GM23338 (cell line): ENCODE measurements around the gene LCNL1.

Source experiments
- CREB1 ChIP-seq: fragments of 250-450 bp; sonication (Bioruptor Pico); IDR thresholded peaks from 2 replicates; pipeline ENCODE4 v1.5.0; 2020; ENCODE audit warnings: low read depth, mild to moderate bottlenecking, moderate library complexity
- CTCF ChIP-seq, 2 experiments: fragments of 200-600 bp in 1 of 2; sonication (generic) in 1 of 2; conservative IDR thresholded peaks; 2 replicates each; pipeline versions ENCODE4 v1.5.1 to v1.6.1; 2016 to 2017; ENCODE audit warnings: antibody characterized with exemption in 2 of 2, low read depth in 2 of 2, mild to moderate bottlenecking in 2 of 2, moderate library complexity in 1 of 2
- ETS1 ChIP-seq: IDR thresholded peaks from 2 replicates; pipeline ENCODE4 v1.6.1; 2016; ENCODE audit warnings: antibody characterized with exemption
- EZH2 ChIP-seq: fragments of 200-600 bp; sonication (generic); IDR thresholded peaks from one replicate; pipeline ENCODE4 v1.8.0; 2017; ENCODE audit warnings: antibody characterized with exemption, mild to moderate bottlenecking, low read depth; ENCODE audit not compliant: unreplicated experiment
- EZH2phosphoT487 ChIP-seq: fragments of 200-600 bp; sonication (generic); IDR thresholded peaks from one replicate; pipeline ENCODE4 v1.8.1; 2018; ENCODE audit warnings: antibody characterized with exemption; ENCODE audit not compliant: unreplicated experiment
- NANOG ChIP-seq: IDR thresholded peaks from 2 replicates; pipeline ENCODE4 v1.6.1; 2016; ENCODE audit warnings: antibody characterized with exemption, borderline replicate concordance
- POLR2AphosphoS5 ChIP-seq: IDR thresholded peaks from 2 replicates; pipeline ENCODE4 v1.6.1; 2016; ENCODE audit warnings: antibody characterized with exemption, low read depth
- REST ChIP-seq: IDR thresholded peaks from one replicate; pipeline ENCODE4 v1.6.1; 2018; ENCODE audit warnings: antibody characterized with exemption; ENCODE audit not compliant: unreplicated experiment
- STAT1 ChIP-seq: IDR thresholded peaks from one replicate; pipeline ENCODE4 v1.6.1; 2016; ENCODE audit warnings: antibody characterized with exemption; ENCODE audit not compliant: unreplicated experiment
- ZNF114 ChIP-seq: fragments of 250-450 bp; sonication (Bioruptor Pico); IDR thresholded peaks from 2 replicates; pipeline ENCODE4 v1.5.0; 2020; ENCODE audit warnings: mild to moderate bottlenecking, moderate library complexity
- ZNF462 ChIP-seq: fragments of 250-450 bp; sonication (Bioruptor Pico); IDR thresholded peaks from 2 replicates; pipeline ENCODE4 v1.5.0; 2020; ENCODE audit warnings: mild to moderate bottlenecking, moderate library complexity

GRCh38 chr9:136978865-136979544, 3.8 kb upstream of the LCNL1 start:
- TF ChIP-seq CTCF (conservative IDR thresholded peaks at IDR 0.05; ENCODE audit: low read depth in 2 of 2) (no peak), EZH2 (no peak), POLR2AphosphoS5 (no peak), REST (no peak), EZH2phosphoT487 (no peak), CREB1 (CRISPR knock-in tag) (no peak), ZNF114 (CRISPR knock-in tag) (no peak), STAT1 (no peak), ETS1 (no peak), ZNF462 (no peak), NANOG (no peak)
